A673 (cell line): Measurements from ENCODE around the gene DHRSX.

ENCODE experiments used
- EZH2 ChIP-seq: fragments of 200-600 bp; sonication (generic); IDR thresholded peaks from 2 replicates; pipeline ENCODE4 v1.6.1; 2017; ENCODE audit warnings: borderline replicate concordance, low read depth, mild to moderate bottlenecking, mixed read lengths, antibody characterized with exemption, low read length; ENCODE audit not compliant: poor library complexity, severe bottlenecking
- TF ChIP-seq, protein P1 (sequence below): fragments of 300-800, 200-600 bp; sonication (generic); conservative IDR thresholded peaks from 2 replicates; pipeline ENCODE4 v1.5.1; 2017; ENCODE audit warnings: low read depth, mild to moderate bottlenecking, antibody characterized with exemption, low read length, moderate library complexity, mixed read lengths

GRCh38 chrX:2471641-2472040, 29.1 kb downstream of the DHRSX start:
- TF ChIP-seq, protein P1, sequence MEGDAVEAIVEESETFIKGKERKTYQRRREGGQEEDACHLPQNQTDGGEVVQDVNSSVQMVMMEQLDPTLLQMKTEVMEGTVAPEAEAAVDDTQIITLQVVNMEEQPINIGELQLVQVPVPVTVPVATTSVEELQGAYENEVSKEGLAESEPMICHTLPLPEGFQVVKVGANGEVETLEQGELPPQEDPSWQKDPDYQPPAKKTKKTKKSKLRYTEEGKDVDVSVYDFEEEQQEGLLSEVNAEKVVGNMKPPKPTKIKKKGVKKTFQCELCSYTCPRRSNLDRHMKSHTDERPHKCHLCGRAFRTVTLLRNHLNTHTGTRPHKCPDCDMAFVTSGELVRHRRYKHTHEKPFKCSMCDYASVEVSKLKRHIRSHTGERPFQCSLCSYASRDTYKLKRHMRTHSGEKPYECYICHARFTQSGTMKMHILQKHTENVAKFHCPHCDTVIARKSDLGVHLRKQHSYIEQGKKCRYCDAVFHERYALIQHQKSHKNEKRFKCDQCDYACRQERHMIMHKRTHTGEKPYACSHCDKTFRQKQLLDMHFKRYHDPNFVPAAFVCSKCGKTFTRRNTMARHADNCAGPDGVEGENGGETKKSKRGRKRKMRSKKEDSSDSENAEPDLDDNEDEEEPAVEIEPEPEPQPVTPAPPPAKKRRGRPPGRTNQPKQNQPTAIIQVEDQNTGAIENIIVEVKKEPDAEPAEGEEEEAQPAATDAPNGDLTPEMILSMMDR: no peak
- TF ChIP-seq EZH2: no peak
